DMS153 treated with DMSO at 0.1 percent for 48 hours (cell line): ENCODE results near the gene CNEP1R1.

Source experiments
- DNase-seq: peaks from one replicate; lab custom pipeline; 2025; ENCODE audit not compliant: unreplicated experiment; lab: John Stamatoyannopoulos, UW

Gene CNEP1R1

GRCh38 chr16:50059669-50060068 is 34.6 kb downstream of the CNEP1R1 start:
- no peak for DNase-seq

GRCh38 chr16:50061326-50061725 is 36.3 kb downstream of the CNEP1R1 start:
- DNase-seq = no peak

- no peak for DNase-seq
Observed at GRCh38 chr16:50065241-50065623, 40.2 kb downstream of the CNEP1R1 start.

- DNase-seq = peak; percentile 34
Observed at GRCh38 chr16:50065624-50066481, 40.8 kb downstream of the CNEP1R1 start, which contains the start of gene HEATR3. Gene HEATR3 (plus strand): TSS chr16:50065970. CDS start chr16:50066132, 162 bp downstream.

GRCh38 chr16:50066482-50067289 is 41.7 kb downstream of the CNEP1R1 start:
- DNase-seq = no peak

DNA sequence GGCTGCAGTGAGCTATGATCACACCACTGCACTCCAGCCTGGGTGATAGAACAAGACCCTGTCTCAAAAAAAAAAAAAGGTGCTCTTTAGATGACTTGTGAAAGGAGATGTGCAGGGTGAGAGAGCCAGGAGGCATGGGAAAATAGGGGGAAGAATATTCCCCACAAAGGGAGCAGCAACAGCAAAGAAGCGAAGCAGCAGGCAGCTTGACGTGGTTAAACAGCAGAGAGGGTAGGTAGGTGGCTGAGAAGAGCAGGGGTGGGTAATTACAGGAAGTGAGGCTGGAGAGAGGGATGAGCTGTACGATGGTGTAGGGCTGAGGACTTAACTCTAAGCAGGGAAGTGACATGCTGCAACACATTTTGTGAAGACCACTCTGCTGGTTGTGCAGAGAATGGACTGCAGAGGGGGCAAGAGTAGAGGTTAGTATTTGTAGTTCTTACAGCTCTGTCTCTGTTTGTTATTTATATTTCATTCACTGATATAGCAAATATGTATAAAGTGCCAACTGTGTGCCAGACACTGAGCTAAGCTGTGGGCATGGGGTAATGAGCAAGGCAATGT is 42.3 kb downstream of the CNEP1R1 start:
- no peak for DNase-seq

DNA sequence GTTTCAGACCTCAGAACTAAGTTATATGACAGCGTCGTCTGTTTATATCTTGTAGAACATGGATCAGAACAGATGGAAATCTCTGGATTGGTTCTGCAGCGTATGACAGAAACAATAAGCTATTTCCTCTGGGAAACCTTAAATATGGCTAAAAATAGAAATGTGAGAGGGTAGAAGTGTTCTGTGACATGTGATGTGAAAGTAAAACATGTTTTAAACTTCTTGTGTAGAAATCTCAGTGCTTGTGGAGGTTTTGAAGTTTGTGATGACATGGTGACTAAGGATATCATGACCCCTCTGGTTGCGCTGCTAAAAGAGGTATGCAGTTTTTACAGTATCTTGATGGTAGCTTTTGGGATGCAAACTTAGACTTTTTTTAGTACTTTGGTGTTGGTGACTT is 43.5 kb downstream of the CNEP1R1 start:
- DNase-seq = no peak

DNA sequence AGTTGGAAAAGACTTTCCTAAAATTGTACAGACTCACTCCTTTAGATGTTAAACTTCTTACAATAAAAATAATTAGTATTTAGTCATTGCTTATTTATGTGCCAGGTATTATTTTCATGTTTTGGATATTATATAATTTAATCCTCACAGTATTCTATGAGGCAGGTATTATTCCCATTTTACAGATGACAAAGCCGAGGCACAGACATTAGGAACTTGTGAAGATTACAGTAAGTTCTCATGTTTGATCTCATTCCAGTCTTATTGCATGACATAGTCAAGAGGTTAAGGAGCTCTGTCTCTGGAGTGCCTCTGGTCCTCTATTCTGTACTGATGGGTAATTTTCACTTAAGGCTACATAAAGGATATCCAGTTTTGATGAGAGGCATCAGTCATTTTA is 44.0 kb downstream of the CNEP1R1 start:
- DNase-seq = no peak

GRCh38 chr16:50071075-50071671 is 46.1 kb downstream of the CNEP1R1 start:
- DNase-seq = no peak

GRCh38 chr16:50072730-50073129 is 47.7 kb downstream of the CNEP1R1 start:
- no peak for DNase-seq

GRCh38 chr16:50079397-50080140 is 54.5 kb downstream of the CNEP1R1 start:
- DNase-seq = no peak

- no peak for DNase-seq
Observed at GRCh38 chr16:50081428-50082018, 56.5 kb downstream of the CNEP1R1 start.

- no peak for DNase-seq
Observed at GRCh38 chr16:50083996-50084395, 59.0 kb downstream of the CNEP1R1 start.

- no peak for DNase-seq
Observed at GRCh38 chr16:50086176-50086575, 61.2 kb downstream of the CNEP1R1 start.
